ENCODE data around the gene CDH15.

DNA sequence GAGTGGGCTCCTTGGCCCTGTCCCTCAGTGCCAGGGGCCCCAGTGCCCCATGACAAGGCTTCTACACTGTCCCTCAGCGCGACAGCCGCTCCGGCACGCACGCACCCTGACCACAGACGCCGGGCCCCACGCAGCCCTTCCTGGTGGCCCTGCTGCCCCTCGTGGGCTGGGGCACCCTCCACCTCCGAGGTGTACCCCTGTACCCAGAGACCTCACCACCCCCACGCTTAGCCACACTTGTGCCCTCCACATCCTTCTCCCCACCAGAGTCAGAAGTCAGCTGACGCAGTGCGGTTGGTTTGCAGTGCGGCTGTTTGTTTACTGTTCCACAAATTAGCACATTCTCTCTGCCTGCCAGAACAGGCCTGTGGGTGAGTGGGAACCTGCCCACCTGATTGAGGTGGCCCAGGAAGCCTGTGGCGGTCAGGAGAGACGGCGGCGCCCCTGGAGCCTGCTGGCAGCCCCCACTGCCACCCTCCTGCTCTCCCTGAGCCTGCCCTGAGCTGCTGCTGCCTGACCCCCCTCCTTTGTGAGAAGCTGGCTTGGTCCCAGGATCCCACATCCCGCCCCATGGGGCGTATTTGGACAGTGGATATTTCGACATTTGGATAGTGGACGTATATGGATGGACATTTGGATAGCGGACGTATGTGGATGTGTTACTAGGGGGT, 38.0 kb upstream of the CDH15 start:
- TF ChIP-seq EZH2 (IDR thresholded peaks at IDR 0.05; ENCODE audit: insufficient read depth, poor library complexity, severe bottlenecking) (no peak), EZH2phosphoT487 (IDR thresholded peaks at IDR 0.05; ENCODE audit: insufficient read depth, low read depth) (no peak)
